Fibroblast of skin of abdomen (primary cell): ENCODE measurements around the gene TTYH2.

Experiments
- DNase-seq: peaks from one replicate; pipeline ENCODE4 v3.0.0-alpha.2; 2013

The TTYH2 gene

GRCh38 chr17:74295625-74296547, 82.5 kb downstream of the TTYH2 start:
- no peak for DNase-seq

GRCh38 chr17:74296548-74296936, 83.2 kb downstream of the TTYH2 start:
- DNase-seq, result peak; percentile 31

GRCh38 chr17:74297941-74298340, 84.6 kb downstream of the TTYH2 start:
- DNase-seq, result no peak

- DNase-seq, result no peak
These were observed 85.4 kb downstream of the TTYH2 start for GRCh38 chr17:74298778-74299177.

GRCh38 chr17:74299226-74300009, 86.0 kb downstream of the TTYH2 start:
- no peak for DNase-seq

- no peak for DNase-seq
These were observed 89.9 kb downstream of the TTYH2 start for GRCh38 chr17:74303305-74303704.

GRCh38 chr17:74304184-74304583, 90.8 kb downstream of the TTYH2 start:
- DNase-seq, result no peak

- no peak for DNase-seq
These were observed 92.7 kb downstream of the TTYH2 start for GRCh38 chr17:74305865-74306654.

GRCh38 chr17:74307984-74308773, 94.8 kb downstream of the TTYH2 start:
- DNase-seq, result no peak

GRCh38 chr17:74309902-74310301, 96.5 kb downstream of the TTYH2 start:
- DNase-seq, result no peak
